HG02763 (cell line): ENCODE data around the gene GLRX.
A peak's percentile ranks its signal among the peaks of the same experiment; 100 is the strongest.
"Not testable (repeated sequence)": the region's sequence is repeated elsewhere in the genome, so short reads cannot be mapped to it uniquely, and the experiment has no call there.

ENCODE experiments used
- ATAC-seq: cut with Tn5 transposase; IDR thresholded peaks from one replicate; pipeline ENCODE4 v1.9.1; 2021; ENCODE audit warnings: mild to moderate bottlenecking, moderate library complexity; ENCODE audit not compliant: unreplicated experiment

The GLRX gene

DNA sequence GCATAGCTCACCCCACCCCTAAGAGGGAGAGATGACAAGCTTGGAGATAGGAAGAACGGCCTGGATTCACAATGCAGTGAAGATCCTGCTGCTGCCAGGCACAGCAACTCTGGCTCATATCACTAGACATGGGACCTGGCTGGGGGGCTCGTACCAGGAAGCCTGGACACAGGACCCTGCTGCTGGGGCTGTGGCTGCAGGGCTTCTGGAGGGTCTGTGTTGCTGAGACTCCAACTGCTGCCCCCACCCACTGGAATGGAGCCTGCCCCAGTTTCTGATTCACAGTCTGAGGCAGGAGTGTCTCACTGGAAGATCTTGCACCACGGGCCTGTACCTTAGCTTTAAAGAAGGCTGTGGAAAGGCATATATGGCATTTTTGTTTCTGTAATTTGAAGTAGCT, 31.0 kb upstream of the GLRX start:
- no peak for ATAC-seq

DNA sequence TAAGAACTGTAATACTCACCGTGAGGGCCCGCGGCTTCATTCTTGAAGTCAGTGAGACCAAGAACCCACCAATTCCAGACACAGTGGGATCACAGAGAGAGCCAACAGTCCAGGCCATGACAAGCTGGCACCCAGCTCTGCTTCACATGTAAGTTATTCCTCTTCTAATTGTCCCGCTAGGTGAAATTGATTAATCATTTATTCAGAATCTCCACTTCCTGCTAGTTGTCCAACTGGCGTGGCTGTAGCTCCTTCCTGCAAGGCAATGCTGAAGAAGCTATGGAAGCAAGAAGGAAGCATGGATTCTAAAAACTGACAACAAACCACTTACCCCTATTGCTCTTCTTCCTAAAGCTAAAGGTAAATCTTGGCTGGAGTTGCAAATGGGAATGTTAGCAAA, 30.0 kb upstream of the GLRX start:
- no peak for ATAC-seq

DNA sequence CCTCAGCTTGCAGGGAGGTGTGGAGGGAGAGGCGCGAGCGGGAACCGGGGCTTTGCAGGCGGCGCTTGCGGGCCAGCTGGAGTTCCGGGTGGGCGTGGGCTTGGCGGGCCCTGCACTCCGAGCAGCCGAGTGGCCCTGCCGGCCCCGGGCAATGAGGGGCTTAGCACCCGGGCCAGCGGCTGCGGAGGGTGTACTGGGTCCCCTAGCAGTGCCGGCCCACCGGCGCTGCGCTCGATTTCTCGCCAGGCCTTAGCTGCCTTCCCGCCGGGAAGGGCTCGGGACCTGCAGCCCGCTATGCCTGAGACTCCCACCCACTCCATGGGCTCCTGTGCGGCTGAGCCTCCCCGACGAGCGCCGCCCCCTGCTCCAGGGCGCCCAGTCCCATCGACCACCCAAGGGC, 28.6 kb upstream of the GLRX start:
- ATAC-seq, result not testable (repeated sequence)

DNA sequence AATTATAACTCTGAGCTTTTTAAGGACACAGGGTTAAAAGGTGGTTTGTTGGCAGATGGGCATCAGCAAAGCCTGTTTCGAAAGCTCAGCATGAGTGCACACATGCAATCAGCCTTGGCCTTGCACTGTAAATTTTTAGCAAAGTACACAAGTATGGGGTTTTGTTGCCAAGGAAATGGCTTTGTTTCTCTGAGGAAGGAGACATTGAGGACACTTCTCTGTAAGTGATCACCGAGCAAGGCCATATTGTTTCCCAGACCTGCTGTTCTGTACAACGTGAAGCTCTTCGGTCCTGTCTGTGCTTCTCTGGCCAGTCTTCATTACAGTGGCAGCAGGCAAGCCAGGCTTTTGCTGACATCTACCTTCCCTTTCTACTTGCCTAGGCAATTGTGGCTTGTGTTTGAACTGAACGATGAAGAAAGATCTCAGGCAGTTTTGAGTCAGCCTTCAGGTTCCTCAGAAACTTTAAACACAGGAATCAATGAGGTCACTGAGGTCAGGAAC, 27.9 kb upstream of the GLRX start:
- ATAC-seq, result no peak

DNA sequence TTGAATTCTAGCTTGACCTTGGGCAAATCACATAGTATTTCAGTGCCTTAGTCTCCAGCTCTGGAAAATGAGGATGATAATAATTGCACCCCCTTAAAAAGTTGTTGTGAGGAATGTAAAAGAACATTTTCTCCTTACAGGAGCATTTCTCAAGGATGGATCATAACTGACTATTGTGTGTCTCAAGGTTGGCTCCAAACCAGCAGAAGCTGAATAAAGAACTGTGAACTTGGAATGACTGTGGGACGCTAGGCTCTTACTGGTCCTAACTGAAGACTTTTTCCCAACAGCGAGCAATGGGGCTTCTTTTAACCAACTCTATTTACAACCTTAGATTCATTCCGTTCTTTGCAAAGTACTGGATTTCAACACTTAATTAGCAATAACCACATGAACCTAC, 26.2 kb upstream of the GLRX start:
- no peak for ATAC-seq

DNA sequence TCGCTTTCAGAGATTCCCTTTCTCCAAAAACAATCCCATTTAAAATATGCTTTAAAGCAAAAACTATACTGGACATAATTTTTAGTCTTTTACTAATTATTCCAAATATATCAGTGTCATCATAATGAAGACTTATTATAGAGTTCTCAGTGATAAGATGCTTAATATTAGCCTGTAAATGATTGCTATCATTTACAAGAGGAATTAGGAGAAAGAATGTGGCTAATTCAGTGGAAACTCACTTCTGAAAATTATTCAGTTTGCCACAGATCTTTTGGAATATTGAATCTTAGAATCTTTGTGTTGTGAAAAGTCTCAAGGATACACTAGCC, 24.7 kb upstream of the GLRX start:
- no peak for ATAC-seq

DNA sequence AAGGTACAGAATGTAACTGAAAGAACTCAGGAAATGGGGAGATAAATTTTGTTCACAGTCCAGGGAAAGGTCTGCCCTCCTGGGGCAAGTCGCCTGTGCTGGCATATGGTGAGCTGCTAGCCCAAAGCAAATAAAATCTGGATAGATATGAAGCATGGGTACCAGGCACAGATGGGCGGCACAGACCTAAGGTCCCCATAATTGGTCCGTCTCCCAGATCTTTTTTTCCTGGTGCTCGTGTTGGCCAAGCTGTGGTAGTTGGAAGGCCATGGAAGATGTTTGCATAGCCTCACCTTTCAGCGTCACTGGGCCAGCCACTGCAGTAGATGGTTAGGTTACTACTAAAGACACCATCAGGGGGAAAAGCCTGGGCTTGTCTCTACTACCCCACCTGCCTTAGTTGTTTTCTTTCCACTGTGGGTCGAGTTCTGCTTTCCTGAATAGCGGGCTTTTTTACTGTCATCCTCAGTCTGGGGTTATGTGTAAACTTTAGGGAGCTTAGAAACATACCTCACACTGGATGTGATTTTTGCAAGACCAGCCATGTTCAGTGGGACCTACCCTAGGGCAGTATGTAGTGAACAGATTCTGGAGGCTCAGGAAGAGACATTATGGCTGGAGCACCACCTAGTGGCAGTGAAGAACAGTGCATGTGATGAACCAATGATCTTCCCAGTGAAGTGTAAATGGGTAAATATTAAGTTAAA, 24.2 kb upstream of the GLRX start:
- ATAC-seq, result no peak

DNA sequence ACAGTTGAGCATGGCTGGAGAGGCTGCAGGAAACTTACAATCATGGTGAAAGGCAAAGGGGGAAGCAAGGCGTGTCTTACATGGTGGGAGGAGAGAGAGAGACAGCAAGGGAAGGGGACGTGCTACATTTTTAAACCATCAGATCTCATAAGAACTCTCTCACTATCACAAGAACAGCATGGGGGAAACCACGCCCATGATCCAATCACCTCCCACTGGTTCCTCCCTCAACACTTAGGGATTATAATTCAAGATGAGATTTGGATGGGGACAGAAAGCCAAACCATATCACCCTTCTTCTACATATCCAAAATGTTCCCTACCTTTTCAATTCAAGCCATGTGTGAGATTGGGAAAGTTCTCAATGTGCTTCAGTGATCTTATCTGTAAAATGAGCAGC, 22.9 kb upstream of the GLRX start:
- ATAC-seq, result no peak

DNA sequence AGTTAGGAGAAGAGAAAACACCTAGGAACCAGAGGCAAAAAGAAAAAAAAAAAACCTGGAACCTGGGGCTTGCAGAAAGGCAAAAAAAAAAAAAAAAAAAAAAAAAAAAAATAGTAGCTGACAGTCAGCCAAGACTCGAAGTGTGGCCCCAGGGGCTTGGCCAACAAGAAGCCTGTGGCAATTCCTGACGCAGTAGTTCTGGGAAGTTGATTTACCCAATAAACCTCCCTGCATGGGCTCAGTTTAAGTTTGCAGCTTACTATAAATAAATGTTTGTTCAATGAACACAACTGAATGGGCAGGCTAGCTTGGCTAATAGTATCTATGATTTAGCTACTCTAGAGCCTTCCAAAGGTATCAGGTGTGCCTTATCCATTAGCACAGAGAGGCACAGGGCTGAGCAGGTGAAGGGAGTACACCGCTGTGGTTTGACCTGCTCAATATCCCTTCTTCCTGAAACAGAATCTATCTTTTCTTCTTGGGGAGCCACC, 21.3 kb upstream of the GLRX start:
- ATAC-seq, result no peak

DNA sequence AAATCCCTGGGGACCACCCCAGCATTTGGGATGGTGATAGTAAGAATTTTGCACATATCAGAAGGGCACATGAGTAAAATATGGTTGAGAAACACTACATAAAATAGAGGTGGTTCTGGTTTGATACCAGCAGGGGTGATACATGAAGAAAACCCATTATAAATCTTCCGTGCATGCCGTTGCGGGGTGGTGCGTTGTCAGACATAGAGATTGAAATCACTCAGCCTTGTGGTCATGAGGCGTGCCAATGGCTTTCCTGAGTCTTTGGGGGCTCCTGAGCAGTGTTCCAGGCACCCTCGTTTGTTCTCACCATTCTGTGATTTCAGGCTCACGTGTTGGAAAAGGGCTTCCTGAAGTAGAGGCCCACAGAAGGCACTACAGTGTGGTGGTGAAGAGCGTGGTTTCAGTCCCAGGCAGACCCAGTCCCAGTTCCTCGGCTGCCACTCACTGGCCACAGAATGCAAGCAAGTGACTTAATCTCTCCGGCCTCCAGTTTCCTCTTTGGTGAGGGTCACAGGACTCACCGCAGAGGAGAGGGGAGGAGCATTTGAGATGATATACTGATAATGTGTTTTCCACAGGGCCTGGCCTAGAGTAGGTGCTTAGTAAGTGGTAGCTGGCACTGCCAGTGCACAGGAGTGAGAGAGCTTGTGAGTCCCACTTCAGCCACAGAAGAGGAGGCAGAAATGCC, 20.5 kb upstream of the GLRX start:
- peak; percentile 93 for ATAC-seq

DNA sequence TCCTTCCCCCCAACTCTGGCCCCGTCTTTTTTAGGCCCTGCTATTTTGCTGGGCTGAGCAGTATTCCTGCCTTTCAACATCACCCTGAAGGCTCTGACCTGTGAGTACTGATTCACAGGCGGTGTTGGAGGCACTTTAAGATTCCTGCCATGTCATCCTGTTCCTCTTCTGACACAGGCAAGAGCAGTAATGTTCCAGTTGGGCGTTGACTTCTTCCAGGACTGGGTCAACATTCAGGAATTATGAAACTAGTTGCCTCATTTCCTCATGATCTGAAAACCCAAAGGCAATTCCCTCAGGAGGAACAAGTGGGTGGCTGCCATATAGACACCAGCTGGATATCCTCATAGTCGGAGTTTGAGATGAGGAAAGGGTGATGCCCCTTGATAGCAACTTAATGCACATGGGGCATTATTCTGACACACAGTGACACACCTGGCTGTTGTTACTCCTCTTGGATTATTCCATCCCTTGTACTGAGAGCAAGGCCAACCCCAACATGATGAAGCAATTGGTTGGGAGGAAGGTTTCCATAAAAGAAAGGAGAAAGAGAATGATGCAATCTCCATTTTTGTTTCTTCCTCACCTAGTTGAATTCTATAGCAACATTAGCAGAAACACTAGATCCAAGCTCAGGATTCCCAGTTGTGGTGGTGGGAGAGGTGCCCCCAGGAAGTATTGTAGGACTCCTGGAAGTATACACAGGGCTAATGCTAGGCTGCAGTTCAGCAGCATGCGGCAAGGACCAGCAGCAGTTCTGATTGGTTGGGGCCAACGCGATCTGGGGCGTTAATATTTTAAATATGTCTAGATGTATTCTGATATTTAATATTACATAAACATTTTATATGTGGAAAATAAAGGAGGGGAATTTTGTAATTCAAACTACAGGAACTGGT, 19.6 kb upstream of the GLRX start:
- ATAC-seq, result no peak

DNA sequence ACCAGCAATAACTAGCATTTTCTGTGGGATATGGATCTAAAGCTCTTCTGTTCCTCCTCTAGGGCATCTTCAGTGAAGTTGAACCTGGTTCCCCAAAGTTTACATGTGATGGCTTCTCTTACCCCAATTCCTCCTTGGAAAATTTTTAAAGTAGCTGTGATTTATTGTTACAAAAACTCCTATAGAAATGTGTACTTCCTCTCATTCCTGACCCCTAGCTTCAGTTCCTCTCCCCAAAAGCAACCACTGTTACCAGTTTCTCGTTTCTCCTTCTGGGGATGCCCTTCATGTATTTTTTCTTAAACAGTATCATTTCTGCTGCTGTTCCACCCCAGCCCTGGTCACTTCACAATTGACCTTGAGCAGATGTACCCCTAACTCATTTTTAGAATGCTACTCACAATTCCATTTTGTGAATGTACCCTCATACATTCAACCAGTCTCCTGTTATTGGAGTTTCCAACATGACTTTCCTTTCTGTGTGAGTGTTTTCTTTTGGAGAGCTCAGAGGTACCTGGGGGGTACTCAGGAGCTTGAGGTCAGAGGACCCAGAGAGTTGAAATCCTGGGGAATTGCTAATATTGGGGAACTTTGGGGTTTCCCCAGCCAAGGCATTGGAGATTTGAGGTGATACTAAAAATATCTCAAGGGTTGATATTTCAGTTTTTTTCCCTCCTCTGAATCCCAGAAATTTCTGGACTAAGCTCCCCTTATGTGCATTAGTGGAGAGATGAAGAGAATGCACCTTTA, 18.6 kb upstream of the GLRX start:
- no peak for ATAC-seq

DNA sequence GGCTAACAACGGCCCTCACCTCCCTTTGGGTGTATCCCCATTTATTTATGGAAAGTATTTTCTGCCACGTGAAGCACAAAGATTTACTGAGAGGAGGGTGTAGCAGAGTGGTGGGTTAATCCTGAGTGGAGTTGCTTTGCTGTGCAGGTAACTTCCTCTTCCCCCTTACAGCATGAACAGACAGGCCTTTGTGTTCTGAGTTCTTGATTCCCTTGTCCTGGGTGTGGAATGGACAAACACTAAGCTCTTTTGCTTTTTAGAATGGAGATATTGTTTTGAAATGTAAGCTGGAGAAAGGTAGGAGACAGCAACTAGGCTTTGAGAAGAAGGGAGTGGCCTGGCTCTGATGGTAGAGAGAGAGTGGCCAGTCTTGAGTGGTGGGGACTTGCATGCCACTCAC, 17.1 kb upstream of the GLRX start:
- ATAC-seq, result no peak

DNA sequence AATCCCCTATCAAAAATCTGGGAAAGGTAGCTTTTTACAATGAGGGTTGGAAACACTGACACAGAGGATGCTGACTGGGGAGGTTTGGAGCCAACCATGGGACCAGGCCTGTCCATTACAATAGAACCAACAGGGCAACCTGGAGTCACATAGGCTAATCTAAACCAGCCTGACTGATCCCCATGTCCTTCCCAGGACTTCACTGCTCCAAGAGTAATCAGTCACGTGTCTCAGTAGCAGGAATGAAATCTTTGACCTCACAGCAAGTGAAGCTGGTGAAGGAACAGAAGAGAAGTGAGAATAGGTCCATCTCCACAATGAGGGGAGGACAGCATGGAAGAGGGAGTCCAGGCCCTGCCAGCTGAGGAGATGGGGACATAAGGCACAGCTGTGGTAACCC, 16.0 kb upstream of the GLRX start:
- no peak for ATAC-seq

DNA sequence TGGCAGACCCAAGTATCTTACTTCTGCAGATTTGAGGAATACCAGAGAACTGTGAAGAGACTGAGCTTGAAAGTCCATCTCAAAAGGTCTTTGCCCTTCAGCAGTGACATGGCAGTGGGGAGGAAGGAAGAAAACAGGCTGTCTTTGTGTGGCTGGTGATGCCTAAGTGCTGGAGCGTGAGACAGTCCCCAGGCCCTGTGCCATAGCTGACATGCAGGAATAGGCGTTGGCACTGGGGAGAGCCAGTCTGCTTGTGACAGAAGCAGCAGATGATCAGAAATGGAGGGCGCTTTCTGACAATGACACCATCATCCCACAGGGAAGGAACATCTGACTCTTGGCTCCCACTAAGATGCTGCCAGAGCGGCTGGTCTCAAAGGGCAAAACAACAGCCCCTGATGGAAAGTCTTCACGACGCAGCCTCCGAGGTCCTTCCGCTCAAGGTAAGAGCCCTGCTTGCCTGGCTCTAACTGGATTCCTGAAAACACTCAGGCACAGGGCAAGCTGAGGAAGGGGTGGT, 15.5 kb upstream of the GLRX start:
- no peak for ATAC-seq

DNA sequence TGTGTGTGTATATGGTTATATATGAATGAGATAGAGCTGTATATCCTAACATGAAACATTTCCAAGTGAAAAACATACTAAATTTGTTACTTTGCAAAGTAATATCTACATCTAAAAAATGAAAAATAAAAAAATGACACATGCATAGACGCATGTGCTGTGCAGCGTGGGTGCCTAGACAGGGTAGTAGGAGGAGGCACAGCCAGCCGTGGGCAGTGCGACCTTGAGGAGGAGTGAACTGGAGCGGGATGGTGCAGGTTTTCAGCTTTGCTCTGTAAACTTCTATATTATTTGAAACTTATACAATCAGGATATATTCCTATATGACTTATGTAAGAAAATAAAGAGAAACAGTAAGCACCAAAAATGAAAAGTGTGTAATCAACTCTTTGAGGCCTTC, 15.0 kb upstream of the GLRX start:
- ATAC-seq, result no peak

DNA sequence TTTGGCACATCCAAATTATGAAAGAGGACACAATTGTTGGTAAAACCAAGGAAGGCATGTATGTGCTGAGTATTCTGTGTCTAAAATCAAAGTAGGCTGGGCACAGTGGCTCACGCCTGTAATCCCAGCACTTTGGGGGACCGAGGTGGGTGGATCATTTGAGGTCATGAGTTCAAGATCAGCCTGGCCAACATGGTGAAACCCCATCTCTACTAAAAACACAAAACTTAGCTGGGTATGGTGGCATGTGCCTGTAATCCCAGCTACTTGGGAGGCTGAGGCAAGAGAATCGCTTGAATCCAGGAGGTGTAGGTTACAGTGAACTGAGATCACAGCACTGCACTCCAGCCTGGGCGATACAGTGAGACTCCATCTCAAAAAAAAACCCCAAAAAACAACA, 14.4 kb upstream of the GLRX start:
- not testable (repeated sequence) for ATAC-seq

DNA sequence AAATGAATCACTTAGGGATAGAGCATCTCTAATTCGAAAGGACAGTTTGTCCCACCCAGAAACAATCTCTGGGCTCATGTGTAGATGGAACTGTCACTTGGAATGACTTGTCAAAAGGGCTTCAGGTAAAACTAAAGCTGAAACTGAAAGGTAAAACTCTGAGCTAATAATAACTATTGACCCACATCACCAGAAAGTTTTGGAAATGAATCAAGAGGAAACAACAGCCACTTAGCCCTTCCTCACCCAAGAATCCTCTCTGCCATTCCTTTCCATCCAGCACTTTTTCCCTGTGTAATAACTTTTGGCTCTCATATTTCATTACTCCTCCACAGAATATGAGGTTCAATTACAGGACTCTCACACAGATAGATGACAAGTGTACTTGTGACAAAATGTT, 14.0 kb upstream of the GLRX start:
- no peak for ATAC-seq

DNA sequence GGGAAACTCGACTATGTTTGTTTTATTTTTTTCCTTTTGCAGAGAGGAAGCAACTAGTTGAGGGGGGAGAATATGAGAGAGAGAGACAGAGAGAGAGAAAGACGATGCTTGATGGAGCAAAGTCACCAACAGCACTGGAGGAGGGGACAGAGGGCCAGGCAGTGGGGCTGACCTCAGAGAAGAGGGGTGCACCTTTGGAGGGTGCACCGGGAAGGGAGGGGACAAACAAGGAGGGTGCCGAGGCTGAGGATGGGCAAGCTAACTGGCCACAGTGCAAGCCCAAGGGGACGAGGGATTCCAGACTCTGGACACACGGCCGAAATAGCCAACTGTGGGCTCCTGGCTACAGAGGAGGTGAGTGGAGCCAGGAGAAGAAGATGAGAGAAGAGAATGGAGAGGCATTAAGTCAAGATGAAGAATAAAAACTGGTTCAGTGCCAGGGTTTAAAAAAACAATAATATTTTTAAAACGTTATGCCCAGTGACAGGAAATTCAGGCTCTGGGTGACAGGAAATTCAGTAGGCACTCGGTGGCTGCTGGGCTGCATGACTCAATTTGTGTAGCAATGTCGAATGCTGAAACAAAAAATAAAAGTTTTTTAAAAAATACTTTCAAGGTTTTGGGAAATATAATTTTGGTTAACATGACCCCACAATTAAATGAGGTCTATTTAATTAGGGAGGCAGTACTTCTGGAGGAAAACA, 13.3 kb upstream of the GLRX start:
- no peak for ATAC-seq

DNA sequence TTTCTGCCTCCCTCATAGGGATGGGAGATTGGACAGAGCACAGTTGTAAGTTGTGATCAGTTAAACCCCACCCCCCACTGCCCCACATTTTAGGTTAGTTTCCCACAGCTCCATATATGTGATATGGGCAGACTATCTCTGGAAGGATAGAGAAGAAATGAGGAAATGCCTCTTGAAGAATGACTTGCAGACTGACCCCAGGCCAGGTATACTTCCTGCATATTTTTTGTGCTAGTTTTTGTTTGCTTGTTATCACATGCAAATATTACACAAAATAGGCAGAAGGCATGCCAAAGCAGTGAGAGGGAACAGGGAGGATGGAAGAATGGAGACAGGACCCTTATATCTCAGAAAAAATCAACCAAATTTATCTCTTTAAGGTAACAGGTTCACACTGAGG, 10.1 kb upstream of the GLRX start:
- ATAC-seq, result no peak
